K562 (cell line): ENCODE results near the gene MT1X. TPM values are rescaled to one million over a fixed set of nuclear protein-coding genes. Genes with fewer than 3 reads are reported as not detected.

ENCODE experiments used
- ATAC-seq: fragments of 200-7000 bp; cut with Tn5 transposase; 3 replicates; pipeline ENCODE4 v1.9.1; 2020; ENCODE audit warnings: moderate library complexity
- BruUV-seq: library from RNA; stranded (reverse); fragments of 400-500 nt; replicated peaks from 2 replicates; lab custom pipeline; 2021; lab: Mats Ljungman, UMichigan
- CTCF ChIA-PET: fragments of 300-600 bp; formaldehyde crosslinking; extraction: SDS; loops from one replicate; lab custom pipeline; 2021; ENCODE audit warnings: low intra/inter-chr PET ratio; lab: Yijun Ruan, JAX
- POLR2A ChIA-PET: fragments of 300-600, 350-650 bp; sonication (Branson Sonifier 250); formaldehyde crosslinking; extraction: SDS; loops from one replicate; lab custom pipeline; 2021; ENCODE audit warnings: antibody characterized with exemption, inconsistent platforms; lab: Yijun Ruan, JAX
- DNase-seq, 4 experiments: peaks; one replicate each; pipeline versions ENCODE4 v3.0.0 to v3.0.0-alpha.2; 2011 to 2018; ENCODE audit warnings: low spot score in 3 of 4, mixed read lengths in 3 of 4; ENCODE audit errors: extremely low read depth in 1 of 4
- FAIRE-seq: peaks from 2 replicates; lab custom pipeline; 2011; peaks lifted over from hg19 to GRCh38; lab: Jason Lieb, UNC
- H2AFZ ChIP-seq: 2 replicates; pipeline ENCODE4 v1.6.0; 2011; ENCODE audit warnings: low read depth, low read length, control low read depth, inconsistent platforms
- H3K27ac ChIP-seq: fragments of 200-600 bp; 3 replicates; pipeline ENCODE4 v1.8.0; 2011; ENCODE audit warnings: low read depth, mild to moderate bottlenecking, control low read depth, inconsistent platforms, low read length, moderate library complexity, mixed read lengths; ENCODE audit errors: extremely low read depth
- H3K27me3 ChIP-seq, 2 experiments: fragments of 300-600 bp in 1 of 2; 2 replicates in 1 of 2; 3 replicates in 1 of 2; pipeline versions ENCODE4 v1.6.0 to v1.8.0; 2011; ENCODE audit warnings: inconsistent platforms in 2 of 2, low read length in 2 of 2, mild to moderate bottlenecking in 1 of 2, mixed read lengths in 1 of 2, moderate library complexity in 1 of 2; ENCODE audit not compliant: control insufficient read depth in 2 of 2, insufficient read depth in 2 of 2
- H3K36me3 ChIP-seq: fragments of 300-600 bp; 3 replicates; pipeline ENCODE4 v1.8.0; 2011; ENCODE audit warnings: mild to moderate bottlenecking, low read length, inconsistent platforms; ENCODE audit not compliant: control insufficient read depth, insufficient read depth
- H3K4me1 ChIP-seq, 2 experiments: fragments of 200-600 bp in 1 of 2; replicated peaks in 1 of 2; 2 replicates in 1 of 2; 3 replicates in 1 of 2; pipeline versions ENCODE4 v1.5.1 to v1.8.0; 2011; ENCODE audit warnings: inconsistent platforms in 2 of 2, low read length in 2 of 2, mild to moderate bottlenecking in 1 of 2, mixed read lengths in 1 of 2, moderate library complexity in 1 of 2; ENCODE audit not compliant: control insufficient read depth in 2 of 2, insufficient read depth in 2 of 2
- H3K4me2 ChIP-seq: 2 replicates; pipeline ENCODE4 v1.6.1; 2011; ENCODE audit warnings: low read length, control low read depth, inconsistent platforms, mixed read lengths; ENCODE audit not compliant: insufficient read depth
- H3K4me3 ChIP-seq: fragments of 200-600 bp; sonication (generic), shearing (Covaris generic); 2 replicates; pipeline ENCODE4 v1.5.1; 2016; ENCODE audit warnings: control low read depth, inconsistent platforms
- H3K79me2 ChIP-seq: fragments of 200-600 bp; 3 replicates; pipeline ENCODE4 v1.8.0; 2011; ENCODE audit warnings: low read length, inconsistent platforms; ENCODE audit not compliant: control insufficient read depth, insufficient read depth
- H3K9ac ChIP-seq, 2 experiments: 2 replicates each; pipeline versions ENCODE4 v1.6.0 to v1.6.1; 2011; ENCODE audit warnings: low read depth in 2 of 2, low read length in 2 of 2, control low read depth in 1 of 2, inconsistent platforms in 1 of 2, mild to moderate bottlenecking in 1 of 2, mixed read lengths in 1 of 2; ENCODE audit not compliant: insufficient read depth in 1 of 2
- H3K9me1 ChIP-seq: one replicate; pipeline ENCODE4 v1.6.0; 2011; ENCODE audit warnings: inconsistent platforms, mild to moderate bottlenecking, low read length, moderate library complexity; ENCODE audit not compliant: control insufficient read depth, insufficient read depth
- H3K9me3 ChIP-seq: replicated peaks from 2 replicates; pipeline ENCODE4 v1.5.1; 2011; ENCODE audit warnings: low read depth, low read length, inconsistent platforms; ENCODE audit not compliant: control insufficient read depth, insufficient read depth
- H4K20me1 ChIP-seq: replicated peaks from 2 replicates; pipeline ENCODE4 v1.6.1; 2011; ENCODE audit warnings: low read length, inconsistent platforms, mixed read lengths; ENCODE audit not compliant: control insufficient read depth, insufficient read depth
- ADNP ChIP-seq: fragments of 200-800 bp; sonication (Bioruptor generic); IDR thresholded peaks from 2 replicates; pipeline ENCODE4 v1.6.1; 2016; ENCODE audit warnings: missing genetic modification characterization, missing compliant biosample characterization
- BDP1 ChIP-seq: IDR thresholded peaks from 3 replicates; pipeline ENCODE4 v1.6.1; 2011; ENCODE audit not compliant: insufficient read length, insufficient read depth
- CBX2 ChIP-seq: fragments of 200-600 bp; sonication (generic); IDR thresholded peaks from one replicate; pipeline ENCODE4 v1.6.1; 2012; ENCODE audit warnings: mild to moderate bottlenecking, low read length, inconsistent platforms; ENCODE audit not compliant: insufficient read depth, poor library complexity, severe bottlenecking
- CXXC5 ChIP-seq: fragments of 250-450 bp; sonication (Bioruptor Pico); IDR thresholded peaks from 2 replicates; pipeline ENCODE4 v1.8.0; 2022; ENCODE audit warnings: inconsistent platforms, mild to moderate bottlenecking, moderate library complexity
- GABPB2 ChIP-seq: fragments of 250-450 bp; sonication (Bioruptor Pico); conservative IDR thresholded peaks from 2 replicates; pipeline ENCODE4 v1.5.1; 2021; ENCODE audit warnings: mild to moderate bottlenecking
- MAFG ChIP-seq: fragments of 450-650 bp; conservative IDR thresholded peaks from 2 replicates; pipeline ENCODE4 v1.6.1; 2016; ENCODE audit warnings: missing genetic modification characterization, missing compliant biosample characterization
- SOX6 ChIP-seq: fragments of 450-650 bp; IDR thresholded peaks from 2 replicates; pipeline ENCODE4 v1.6.1; 2014; ENCODE audit warnings: mild to moderate bottlenecking
- THAP12 ChIP-seq: fragments of 250-450 bp; sonication (Bioruptor Pico); IDR thresholded peaks from 2 replicates; pipeline ENCODE4 v1.9.0; 2021; ENCODE audit warnings: mild to moderate bottlenecking, inconsistent platforms
- WHSC1 ChIP-seq: IDR thresholded peaks from one replicate; pipeline ENCODE4 v1.6.1; 2012; ENCODE audit warnings: low read length, control low read depth, inconsistent platforms
- WGBS: fragments of 100-300 bp; shearing (Covaris generic); methylation state at CpG from one replicate; pipeline ENCODE4 v1.1.6; 2016; ENCODE audit warnings: low coverage, mixed read lengths; ENCODE audit not compliant: insufficient coverage; ENCODE audit errors: missing lambda C conversion rate; 5-methylcytosine and 5-hydroxymethylcytosine counted together
- in situ Hi-C: fragments of 300-500 bp; cut with MboI; formaldehyde crosslinking; loops from 4 replicates; pipeline ENCODE4 v1.15.0; 2018; ENCODE audit warnings: inconsistent platforms, mixed read lengths
- intact Hi-C: fragments of 100-400 bp; cut with micrococcal nuclease; formaldehyde crosslinking; loops from 2 replicates; pipeline ENCODE4 v1.14.2; 2022
- polyA plus RNA-seq, 8 experiments: library from polyadenylated mRNA; depleted of rRNA in 4 of 8; stranded (reverse) in 5 of 8; unstranded in 3 of 8; fragments of >200 nt; fragmentation: Nextera tagmentation in 2 of 8; fragmentation: Illumina TruSeq in 1 of 8; extraction: Ambion mirVana in 2 of 8; extraction: Trizol in 1 of 8; gene quantifications; 2 replicates each; pipeline versions ENCODE4 v1.2.1 to v1.2.3, GENCODE V29; 2011 to 2014; ENCODE audit warnings: inconsistent platforms in 1 of 8, missing spikeins in 1 of 8
- total RNA-seq, 7 experiments: library from RNA; depleted of rRNA in 6 of 7; stranded (reverse); fragments of >200 nt in 6 of 7; fragmentation: Illumina TruSeq in 2 of 7; extraction: Trizol in 2 of 7; gene quantifications; 2 replicates each; pipeline versions ENCODE4 v1.2.1 to v1.2.3, GENCODE V29; 2011 to 2021; ENCODE audit warnings: low replicate concordance in 1 of 7
- TF ChIP-seq, protein P1 (sequence below), 2 experiments: IDR thresholded peaks; 2 replicates each; pipeline ENCODE4 v1.6.1; 2011; ENCODE audit warnings: borderline replicate concordance in 1 of 2, control low read depth in 1 of 2, low read depth in 1 of 2, low read length in 1 of 2, mild to moderate bottlenecking in 1 of 2, mixed read lengths in 1 of 2, moderate library complexity in 1 of 2; ENCODE audit not compliant: insufficient read depth in 1 of 2, insufficient read length in 1 of 2, poor library complexity in 1 of 2, severe bottlenecking in 1 of 2; ENCODE audit errors: extremely low read depth in 1 of 2
- TF ChIP-seq, protein P2 (sequence below): fragments of 450-650 bp; IDR thresholded peaks from 2 replicates; pipeline ENCODE4 v1.6.1; 2016; ENCODE audit warnings: borderline replicate concordance

MT1X gene
- total and polyA plus RNA-seq, 9 of the 15 experiments (the other 6 are each of a cell fraction or from before 2014, with no cell fraction given), result 4.9 to 22.8 (median 8.7) TPM

DNA sequence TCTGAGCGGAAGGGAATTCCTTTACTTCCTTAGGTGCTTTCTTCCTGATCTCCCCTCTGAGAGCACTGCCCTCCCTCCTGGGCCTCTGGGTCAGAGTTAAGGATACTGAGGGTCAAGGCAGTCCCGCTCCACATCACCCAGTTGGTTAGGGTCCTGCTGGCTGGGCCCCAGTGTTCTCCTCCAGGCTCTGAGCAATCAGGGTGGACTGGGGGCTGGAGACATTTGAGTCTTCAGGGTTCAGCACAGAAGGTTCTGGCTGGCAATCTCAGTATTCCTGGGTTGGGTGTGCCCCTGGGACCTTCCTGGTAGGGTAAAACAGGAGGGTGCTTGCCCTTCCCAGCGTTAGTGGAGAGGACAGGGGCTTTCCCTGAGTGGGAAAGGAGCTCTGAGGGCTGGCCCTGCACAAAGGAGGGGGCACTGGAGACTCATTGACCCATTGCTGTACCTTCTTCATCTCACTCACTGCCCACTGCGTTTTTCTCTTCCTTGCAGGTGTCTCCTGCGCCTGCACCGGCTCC lies 49.4 kb upstream of the MT1X start (continued):
- TF ChIP-seq THAP12 (CRISPR knock-in tag) (no peak), CBX2 (no peak)

- Histone ChIP-seq H3K9ac (no peak overlapping the region), H3K4me3 (no peak overlapping the region), H3K9me3 (no peaks in the 10 kb centered on the region), H3K4me2 (no peak overlapping the region), H3K4me1 (peaks cover 0 to 22% of the 10 kb centered on the region in 2 experiments; a peak in 2 of 5 replicates)
- BruUV-seq, result no TSS peak
- ChIA-PET CTCF (no interaction called here), POLR2A (no interaction called here)
- in situ Hi-C loops, result no loop called here
- TF ChIP-seq ADNP (tag) (no peak), BDP1 (no peak), WHSC1 (no peak), SOX6 (no peak), MAFG (tag) (no peak), GABPB2 (CRISPR knock-in tag) (no peak), CXXC5 (CRISPR knock-in tag) (no peak)
- TF ChIP-seq, protein P1, sequence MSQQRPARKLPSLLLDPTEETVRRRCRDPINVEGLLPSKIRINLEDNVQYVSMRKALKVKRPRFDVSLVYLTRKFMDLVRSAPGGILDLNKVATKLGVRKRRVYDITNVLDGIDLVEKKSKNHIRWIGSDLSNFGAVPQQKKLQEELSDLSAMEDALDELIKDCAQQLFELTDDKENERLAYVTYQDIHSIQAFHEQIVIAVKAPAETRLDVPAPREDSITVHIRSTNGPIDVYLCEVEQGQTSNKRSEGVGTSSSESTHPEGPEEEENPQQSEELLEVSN (IDR thresholded peaks at IDR 0.05; ENCODE audit: borderline replicate concordance in 1 of 2, extremely low read depth in 1 of 2, insufficient read depth in 1 of 2, insufficient read length in 1 of 2, low read depth in 1 of 2, low read length in 1 of 2, poor library complexity in 1 of 2, severe bottlenecking in 1 of 2), result no peak
- TF ChIP-seq, protein P2, sequence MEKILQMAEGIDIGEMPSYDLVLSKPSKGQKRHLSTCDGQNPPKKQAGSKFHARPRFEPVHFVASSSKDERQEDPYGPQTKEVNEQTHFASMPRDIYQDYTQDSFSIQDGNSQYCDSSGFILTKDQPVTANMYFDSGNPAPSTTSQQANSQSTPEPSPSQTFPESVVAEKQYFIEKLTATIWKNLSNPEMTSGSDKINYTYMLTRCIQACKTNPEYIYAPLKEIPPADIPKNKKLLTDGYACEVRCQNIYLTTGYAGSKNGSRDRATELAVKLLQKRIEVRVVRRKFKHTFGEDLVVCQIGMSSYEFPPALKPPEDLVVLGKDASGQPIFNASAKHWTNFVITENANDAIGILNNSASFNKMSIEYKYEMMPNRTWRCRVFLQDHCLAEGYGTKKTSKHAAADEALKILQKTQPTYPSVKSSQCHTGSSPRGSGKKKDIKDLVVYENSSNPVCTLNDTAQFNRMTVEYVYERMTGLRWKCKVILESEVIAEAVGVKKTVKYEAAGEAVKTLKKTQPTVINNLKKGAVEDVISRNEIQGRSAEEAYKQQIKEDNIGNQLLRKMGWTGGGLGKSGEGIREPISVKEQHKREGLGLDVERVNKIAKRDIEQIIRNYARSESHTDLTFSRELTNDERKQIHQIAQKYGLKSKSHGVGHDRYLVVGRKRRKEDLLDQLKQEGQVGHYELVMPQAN, result no peak
- TF ChIP-seq, all 486 proteins: peak for 0
- FAIRE-seq (no peak), DNase-seq (no peak), ATAC-seq (no peak)
- Histone ChIP-seq H3K27ac (no peak overlapping the region), H3K27me3 (peaks cover 47 to 81% of the 10 kb centered on the region in 2 experiments), H3K9me1 (no peaks in the 10 kb centered on the region), H3K79me2 (no peaks in the 10 kb centered on the region), H2AFZ (no peak overlapping the region), H4K20me1 (0 out of 2 replicates have a peak, but pooled peaks cover 7% of the 10 kb centered on the region), H3K36me3 (no peaks in the 10 kb centered on the region)
- intact Hi-C loops, result no loop called here
- WGBS, result 6% methylated on average over 7 of the region's 7 CpGs
These were observed 48.7 kb upstream of the MT1X start for GRCh38 chr16:56633535-56633934.
